ENCODE results near the gene PRELP.

DNA sequence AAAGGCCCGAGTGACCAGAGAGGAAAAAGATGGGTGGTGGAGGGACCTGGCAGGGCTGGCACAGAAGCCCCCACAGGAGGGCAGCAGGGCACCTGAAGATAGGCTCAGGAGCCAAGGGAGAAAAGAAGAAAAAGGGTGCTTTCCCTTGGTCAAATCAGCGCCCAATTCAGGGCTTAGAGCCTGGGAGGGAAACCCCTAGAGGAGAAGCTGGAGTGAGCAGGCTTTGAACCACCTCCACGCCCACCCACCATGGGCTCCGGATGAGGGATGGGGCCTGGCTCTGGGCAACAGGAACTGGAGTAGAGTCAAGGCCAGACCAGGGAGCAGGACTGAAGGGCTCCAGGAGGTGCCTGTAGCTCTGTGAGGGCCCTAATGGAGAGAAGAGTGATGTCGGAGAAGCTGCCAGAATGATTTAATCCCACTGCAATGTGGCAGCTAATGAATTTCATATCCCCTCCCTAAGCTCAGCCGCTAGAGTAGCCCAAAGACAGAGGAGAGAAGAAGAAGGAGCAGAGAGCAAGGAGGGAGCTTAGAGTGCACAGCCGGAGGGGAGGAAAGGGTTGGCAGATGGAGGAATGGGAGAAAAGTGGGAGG lies 12.0 kb upstream of the PRELP start:
- TF ChIP-seq, protein P1, sequence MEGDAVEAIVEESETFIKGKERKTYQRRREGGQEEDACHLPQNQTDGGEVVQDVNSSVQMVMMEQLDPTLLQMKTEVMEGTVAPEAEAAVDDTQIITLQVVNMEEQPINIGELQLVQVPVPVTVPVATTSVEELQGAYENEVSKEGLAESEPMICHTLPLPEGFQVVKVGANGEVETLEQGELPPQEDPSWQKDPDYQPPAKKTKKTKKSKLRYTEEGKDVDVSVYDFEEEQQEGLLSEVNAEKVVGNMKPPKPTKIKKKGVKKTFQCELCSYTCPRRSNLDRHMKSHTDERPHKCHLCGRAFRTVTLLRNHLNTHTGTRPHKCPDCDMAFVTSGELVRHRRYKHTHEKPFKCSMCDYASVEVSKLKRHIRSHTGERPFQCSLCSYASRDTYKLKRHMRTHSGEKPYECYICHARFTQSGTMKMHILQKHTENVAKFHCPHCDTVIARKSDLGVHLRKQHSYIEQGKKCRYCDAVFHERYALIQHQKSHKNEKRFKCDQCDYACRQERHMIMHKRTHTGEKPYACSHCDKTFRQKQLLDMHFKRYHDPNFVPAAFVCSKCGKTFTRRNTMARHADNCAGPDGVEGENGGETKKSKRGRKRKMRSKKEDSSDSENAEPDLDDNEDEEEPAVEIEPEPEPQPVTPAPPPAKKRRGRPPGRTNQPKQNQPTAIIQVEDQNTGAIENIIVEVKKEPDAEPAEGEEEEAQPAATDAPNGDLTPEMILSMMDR (IDR thresholded peaks at IDR 0.05) = no peak
- TF ChIP-seq POLR2A (IDR thresholded peaks at IDR 0.05) = no peak
